Duodenal mucosa (tissue), 2 donors: ENCODE measurements around the gene SLC6A16.

ENCODE experiments used
- H3K27ac ChIP-seq: one replicate; pipeline ENCODE4 v1.7.0; 2013; ENCODE audit warnings: low read depth, low read length
- H3K27me3 ChIP-seq, 2 donors: one replicate each; pipeline ENCODE4 v1.7.0; 2013; ENCODE audit warnings: low read length in 2 of 2, control low read depth in 1 of 2; ENCODE audit not compliant: insufficient read depth in 2 of 2, control insufficient read depth in 1 of 2
- H3K36me3 ChIP-seq, 2 donors: one replicate each; pipeline ENCODE4 v1.7.0; 2013; ENCODE audit warnings: low read length in 2 of 2, control low read depth in 1 of 2; ENCODE audit not compliant: insufficient read depth in 2 of 2, control insufficient read depth in 1 of 2
- H3K4me1 ChIP-seq, 2 donors: one replicate each; pipeline ENCODE4 v1.7.0; 2013; ENCODE audit warnings: low read length in 2 of 2, control low read depth in 1 of 2; ENCODE audit not compliant: insufficient read depth in 2 of 2, control insufficient read depth in 1 of 2
- H3K4me3 ChIP-seq, 2 donors: one replicate each; pipeline ENCODE4 v1.7.0; 2013; ENCODE audit warnings: low read length in 2 of 2, low read depth in 1 of 2
- H3K9ac ChIP-seq, 2 donors: one replicate each; pipeline ENCODE4 v1.7.0; 2013; ENCODE audit warnings: low read length in 2 of 2, low read depth in 1 of 2
- H3K9me3 ChIP-seq, 2 donors: one replicate each; pipeline ENCODE4 v1.7.0; 2013; ENCODE audit warnings: low read length in 2 of 2, control low read depth in 1 of 2; ENCODE audit not compliant: control insufficient read depth in 1 of 2

The SLC6A16 gene

GRCh38 chr19:49344505-49345423, 19.8 kb upstream of the SLC6A16 start:
- Histone ChIP-seq H3K4me3 (no peak overlapping the region), H3K36me3 (peaks cover 0 to 7% of the 10 kb centered on the region in 2 donors), H3K27me3 (no peaks in the 10 kb centered on the region), H3K4me1 (peaks cover 5 to 10% of the 10 kb centered on the region in 2 donors), H3K9me3 (no peaks in the 10 kb centered on the region), H3K9ac (no peak overlapping the region), H3K27ac (no peak overlapping the region)

- H3K27me3 ChIP-seq: no peaks in the 10 kb centered on the region
- H3K27ac ChIP-seq: no peak overlapping the region
- no peaks in the 10 kb centered on the region for H3K9me3 ChIP-seq
- H3K4me1 ChIP-seq: peaks cover 10 to 25% of the 10 kb centered on the region in 2 donors
- H3K36me3 ChIP-seq: peaks cover 0 to 7% of the 10 kb centered on the region in 2 donors
- no peak overlapping the region for H3K4me3 ChIP-seq
- no peak overlapping the region for H3K9ac ChIP-seq
Measured at GRCh38 chr19:49343123-49343522, 18.1 kb upstream of the SLC6A16 start.

- peaks cover 0 to 7% of the 10 kb centered on the region in 2 donors for H3K36me3 ChIP-seq
- no peaks in the 10 kb centered on the region for H3K27me3 ChIP-seq
- H3K4me1 ChIP-seq: peaks cover 10 to 25% of the 10 kb centered on the region in 2 donors
- H3K27ac ChIP-seq: no peak overlapping the region
- no peak overlapping the region for H3K4me3 ChIP-seq
- no peak overlapping the region for H3K9ac ChIP-seq
- H3K9me3 ChIP-seq: no peaks in the 10 kb centered on the region
Measured at GRCh38 chr19:49342291-49342721, 17.3 kb upstream of the SLC6A16 start.

GRCh38 chr19:49340865-49341718, 16.1 kb upstream of the SLC6A16 start:
- Histone ChIP-seq H3K36me3 (peaks cover 0 to 5% of the 10 kb centered on the region in 2 donors), H3K27ac (no peak overlapping the region), H3K9me3 (no peaks in the 10 kb centered on the region)

GRCh38 chr19:49340069-49340864, 15.3 kb upstream of the SLC6A16 start:
- peaks cover 0 to 5% of the 10 kb centered on the region in 2 donors for H3K36me3 ChIP-seq
- H3K9ac ChIP-seq: peak overlapping the region in 1 of 2 donors; percentile 43
- H3K4me1 ChIP-seq: peaks cover 10 to 25% of the 10 kb centered on the region in 2 donors
- peak overlapping the region; percentile 73 for H3K27ac ChIP-seq
- H3K27me3 ChIP-seq: no peaks in the 10 kb centered on the region
- peak overlapping the region; percentile 57 to 64 for H3K4me3 ChIP-seq
- no peaks in the 10 kb centered on the region for H3K9me3 ChIP-seq

More at GRCh38 chr19:49340865-49341718, 16.1 kb upstream of the SLC6A16 start:
- Histone ChIP-seq H3K4me3 (no peak overlapping the region), H3K9ac (no peak overlapping the region), H3K4me1 (peaks cover 10 to 25% of the 10 kb centered on the region in 2 donors), H3K27me3 (no peaks in the 10 kb centered on the region)

- H3K27ac ChIP-seq: peak overlapping the region; percentile 73
Measured at GRCh38 chr19:49339301-49340068, 14.5 kb upstream of the SLC6A16 start.

GRCh38 chr19:49338691-49339300, 13.8 kb upstream of the SLC6A16 start:
- no peaks in the 10 kb centered on the region for H3K27me3 ChIP-seq
- H3K4me3 ChIP-seq: peak overlapping the region; percentile 57 to 64
- H3K9me3 ChIP-seq: no peaks in the 10 kb centered on the region
- peaks cover 0 to 5% of the 10 kb centered on the region in 2 donors for H3K36me3 ChIP-seq
- H3K4me1 ChIP-seq: peaks cover 10 to 25% of the 10 kb centered on the region in 2 donors
- peak overlapping the region; percentile 50 for H3K27ac ChIP-seq
- H3K9ac ChIP-seq: peak overlapping the region in 1 of 2 donors; percentile 12

More at GRCh38 chr19:49339301-49340068, 14.5 kb upstream of the SLC6A16 start:
- Histone ChIP-seq H3K36me3 (peaks cover 0 to 5% of the 10 kb centered on the region in 2 donors), H3K9ac (peak overlapping the region in 1 of 2 donors; percentile 43), H3K4me3 (peak overlapping the region; percentile 57 to 64), H3K27me3 (no peaks in the 10 kb centered on the region), H3K4me1 (peaks cover 10 to 25% of the 10 kb centered on the region in 2 donors), H3K9me3 (no peaks in the 10 kb centered on the region)

GRCh38 chr19:49338023-49338677, 13.2 kb upstream of the SLC6A16 start:
- Histone ChIP-seq H3K9me3 (no peaks in the 10 kb centered on the region), H3K27ac (no peak overlapping the region), H3K27me3 (no peaks in the 10 kb centered on the region), H3K4me3 (peak overlapping the region in 1 of 2 donors; percentile 57), H3K9ac (peak overlapping the region in 1 of 2 donors; percentile 12), H3K36me3 (peaks cover 0 to 3% of the 10 kb centered on the region in 2 donors), H3K4me1 (peaks cover 10 to 30% of the 10 kb centered on the region in 2 donors)
